ENCODE results near the gene LMLN.

Gene LMLN

GRCh38 chr3:198018416-198018815 lies 58.4 kb downstream of the LMLN start:
- no peak for ATAC-seq
- TF ChIP-seq OSR1 (CRISPR knock-in tag; IDR thresholded peaks at IDR 0.05) (no peak), ISL1 (CRISPR knock-in tag; IDR thresholded peaks at IDR 0.05) (no peak), TOX (CRISPR knock-in tag; IDR thresholded peaks at IDR 0.05; ENCODE audit: borderline replicate concordance) (no peak), ZNF565 (CRISPR knock-in tag; conservative IDR thresholded peaks at IDR 0.05; ENCODE audit: low read depth) (no peak), GLIS3 (CRISPR knock-in tag; IDR thresholded peaks at IDR 0.05) (no peak), CSDC2 (CRISPR knock-in tag; IDR thresholded peaks at IDR 0.05) (no peak), RARB (CRISPR knock-in tag; IDR thresholded peaks at IDR 0.05) (no peak), ZC3H10 (CRISPR knock-in tag; IDR thresholded peaks at IDR 0.05) (no peak), PPARA (CRISPR knock-in tag; IDR thresholded peaks at IDR 0.05; ENCODE audit: borderline replicate concordance) (no peak), ZFP3 (CRISPR knock-in tag; IDR thresholded peaks at IDR 0.05) (no peak), ZNF70 (CRISPR knock-in tag; IDR thresholded peaks at IDR 0.05) (no peak), ARNTL (CRISPR knock-in tag; IDR thresholded peaks at IDR 0.05; ENCODE audit: borderline replicate concordance, low read depth) (no peak), ZFP30 (CRISPR knock-in tag; IDR thresholded peaks at IDR 0.05) (no peak), ESRRG (CRISPR knock-in tag; IDR thresholded peaks at IDR 0.05) (no peak), ZNF8 (CRISPR knock-in tag; IDR thresholded peaks at IDR 0.05) (no peak), TCF4 (CRISPR knock-in tag; IDR thresholded peaks at IDR 0.05; ENCODE audit: borderline replicate concordance) (no peak)
- TF ChIP-seq, protein P1, sequence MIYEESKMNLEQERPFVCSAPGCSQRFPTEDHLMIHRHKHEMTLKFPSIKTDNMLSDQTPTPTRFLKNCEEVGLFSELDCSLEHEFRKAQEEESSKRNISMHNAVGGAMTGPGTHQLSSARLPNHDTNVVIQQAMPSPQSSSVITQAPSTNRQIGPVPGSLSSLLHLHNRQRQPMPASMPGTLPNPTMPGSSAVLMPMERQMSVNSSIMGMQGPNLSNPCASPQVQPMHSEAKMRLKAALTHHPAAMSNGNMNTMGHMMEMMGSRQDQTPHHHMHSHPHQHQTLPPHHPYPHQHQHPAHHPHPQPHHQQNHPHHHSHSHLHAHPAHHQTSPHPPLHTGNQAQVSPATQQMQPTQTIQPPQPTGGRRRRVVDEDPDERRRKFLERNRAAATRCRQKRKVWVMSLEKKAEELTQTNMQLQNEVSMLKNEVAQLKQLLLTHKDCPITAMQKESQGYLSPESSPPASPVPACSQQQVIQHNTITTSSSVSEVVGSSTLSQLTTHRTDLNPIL (CRISPR knock-in tag; IDR thresholded peaks at IDR 0.05; ENCODE audit: low read depth): no peak
- TF ChIP-seq, protein P2, sequence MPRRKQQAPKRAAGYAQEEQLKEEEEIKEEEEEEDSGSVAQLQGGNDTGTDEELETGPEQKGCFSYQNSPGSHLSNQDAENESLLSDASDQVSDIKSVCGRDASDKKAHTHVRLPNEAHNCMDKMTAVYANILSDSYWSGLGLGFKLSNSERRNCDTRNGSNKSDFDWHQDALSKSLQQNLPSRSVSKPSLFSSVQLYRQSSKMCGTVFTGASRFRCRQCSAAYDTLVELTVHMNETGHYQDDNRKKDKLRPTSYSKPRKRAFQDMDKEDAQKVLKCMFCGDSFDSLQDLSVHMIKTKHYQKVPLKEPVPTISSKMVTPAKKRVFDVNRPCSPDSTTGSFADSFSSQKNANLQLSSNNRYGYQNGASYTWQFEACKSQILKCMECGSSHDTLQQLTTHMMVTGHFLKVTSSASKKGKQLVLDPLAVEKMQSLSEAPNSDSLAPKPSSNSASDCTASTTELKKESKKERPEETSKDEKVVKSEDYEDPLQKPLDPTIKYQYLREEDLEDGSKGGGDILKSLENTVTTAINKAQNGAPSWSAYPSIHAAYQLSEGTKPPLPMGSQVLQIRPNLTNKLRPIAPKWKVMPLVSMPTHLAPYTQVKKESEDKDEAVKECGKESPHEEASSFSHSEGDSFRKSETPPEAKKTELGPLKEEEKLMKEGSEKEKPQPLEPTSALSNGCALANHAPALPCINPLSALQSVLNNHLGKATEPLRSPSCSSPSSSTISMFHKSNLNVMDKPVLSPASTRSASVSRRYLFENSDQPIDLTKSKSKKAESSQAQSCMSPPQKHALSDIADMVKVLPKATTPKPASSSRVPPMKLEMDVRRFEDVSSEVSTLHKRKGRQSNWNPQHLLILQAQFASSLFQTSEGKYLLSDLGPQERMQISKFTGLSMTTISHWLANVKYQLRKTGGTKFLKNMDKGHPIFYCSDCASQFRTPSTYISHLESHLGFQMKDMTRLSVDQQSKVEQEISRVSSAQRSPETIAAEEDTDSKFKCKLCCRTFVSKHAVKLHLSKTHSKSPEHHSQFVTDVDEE (CRISPR knock-in tag; IDR thresholded peaks at IDR 0.05): no peak
- TF ChIP-seq, protein P3, sequence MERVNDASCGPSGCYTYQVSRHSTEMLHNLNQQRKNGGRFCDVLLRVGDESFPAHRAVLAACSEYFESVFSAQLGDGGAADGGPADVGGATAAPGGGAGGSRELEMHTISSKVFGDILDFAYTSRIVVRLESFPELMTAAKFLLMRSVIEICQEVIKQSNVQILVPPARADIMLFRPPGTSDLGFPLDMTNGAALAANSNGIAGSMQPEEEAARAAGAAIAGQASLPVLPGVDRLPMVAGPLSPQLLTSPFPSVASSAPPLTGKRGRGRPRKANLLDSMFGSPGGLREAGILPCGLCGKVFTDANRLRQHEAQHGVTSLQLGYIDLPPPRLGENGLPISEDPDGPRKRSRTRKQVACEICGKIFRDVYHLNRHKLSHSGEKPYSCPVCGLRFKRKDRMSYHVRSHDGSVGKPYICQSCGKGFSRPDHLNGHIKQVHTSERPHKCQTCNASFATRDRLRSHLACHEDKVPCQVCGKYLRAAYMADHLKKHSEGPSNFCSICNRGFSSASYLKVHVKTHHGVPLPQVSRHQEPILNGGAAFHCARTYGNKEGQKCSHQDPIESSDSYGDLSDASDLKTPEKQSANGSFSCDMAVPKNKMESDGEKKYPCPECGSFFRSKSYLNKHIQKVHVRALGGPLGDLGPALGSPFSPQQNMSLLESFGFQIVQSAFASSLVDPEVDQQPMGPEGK (CRISPR knock-in tag; IDR thresholded peaks at IDR 0.05; ENCODE audit: borderline replicate concordance): no peak
- TF ChIP-seq, protein P4, sequence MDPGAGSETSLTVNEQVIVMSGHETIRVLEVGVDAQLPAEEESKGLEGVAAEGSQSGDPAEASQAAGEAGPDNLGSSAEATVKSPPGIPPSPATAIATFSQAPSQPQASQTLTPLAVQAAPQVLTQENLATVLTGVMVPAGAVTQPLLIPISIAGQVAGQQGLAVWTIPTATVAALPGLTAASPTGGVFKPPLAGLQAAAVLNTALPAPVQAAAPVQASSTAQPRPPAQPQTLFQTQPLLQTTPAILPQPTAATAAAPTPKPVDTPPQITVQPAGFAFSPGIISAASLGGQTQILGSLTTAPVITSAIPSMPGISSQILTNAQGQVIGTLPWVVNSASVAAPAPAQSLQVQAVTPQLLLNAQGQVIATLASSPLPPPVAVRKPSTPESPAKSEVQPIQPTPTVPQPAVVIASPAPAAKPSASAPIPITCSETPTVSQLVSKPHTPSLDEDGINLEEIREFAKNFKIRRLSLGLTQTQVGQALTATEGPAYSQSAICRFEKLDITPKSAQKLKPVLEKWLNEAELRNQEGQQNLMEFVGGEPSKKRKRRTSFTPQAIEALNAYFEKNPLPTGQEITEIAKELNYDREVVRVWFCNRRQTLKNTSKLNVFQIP (CRISPR knock-in tag; IDR thresholded peaks at IDR 0.05; ENCODE audit: borderline replicate concordance, low read depth): no peak

- no peak for ATAC-seq
- TF ChIP-seq, protein P1 (CRISPR knock-in tag; IDR thresholded peaks at IDR 0.05; ENCODE audit: low read depth): no peak
- TF ChIP-seq CSRNP3 (CRISPR knock-in tag; IDR thresholded peaks at IDR 0.05): no peak
- TF ChIP-seq TCF4 (CRISPR knock-in tag; IDR thresholded peaks at IDR 0.05; ENCODE audit: borderline replicate concordance): no peak
- no peak for TF ChIP-seq BACH2 (CRISPR knock-in tag; IDR thresholded peaks at IDR 0.05; ENCODE audit: borderline replicate concordance)
- TF ChIP-seq PPARA (CRISPR knock-in tag; IDR thresholded peaks at IDR 0.05; ENCODE audit: borderline replicate concordance): no peak
- no peak for TF ChIP-seq ISL1 (CRISPR knock-in tag; IDR thresholded peaks at IDR 0.05)
- TF ChIP-seq ESRRG (CRISPR knock-in tag; IDR thresholded peaks at IDR 0.05): no peak
- TF ChIP-seq OSR1 (CRISPR knock-in tag; IDR thresholded peaks at IDR 0.05): no peak
- no peak for TF ChIP-seq CSDC2 (CRISPR knock-in tag; IDR thresholded peaks at IDR 0.05)
- TF ChIP-seq TOX (CRISPR knock-in tag; IDR thresholded peaks at IDR 0.05; ENCODE audit: borderline replicate concordance): no peak
- no peak for TF ChIP-seq GLIS3 (CRISPR knock-in tag; IDR thresholded peaks at IDR 0.05)
- TF ChIP-seq RARB (CRISPR knock-in tag; IDR thresholded peaks at IDR 0.05): no peak
- no peak for TF ChIP-seq ZC3H10 (CRISPR knock-in tag; IDR thresholded peaks at IDR 0.05)
- no peak for TF ChIP-seq ZNF70 (CRISPR knock-in tag; IDR thresholded peaks at IDR 0.05)
- TF ChIP-seq, protein P2 (CRISPR knock-in tag; IDR thresholded peaks at IDR 0.05): no peak
- no peak for TF ChIP-seq ZFP30 (CRISPR knock-in tag; IDR thresholded peaks at IDR 0.05)
Observed at GRCh38 chr3:198019115-198019514, 59.1 kb downstream of the LMLN start.
